ENCODE data around the gene VEZT. TPM values are rescaled to one million over a fixed set of nuclear protein-coding genes. Genes with fewer than 3 reads are reported as not detected.

The VEZT gene
- total RNA-seq, 1 experiment from 2014 or later: 77.4 TPM

DNA sequence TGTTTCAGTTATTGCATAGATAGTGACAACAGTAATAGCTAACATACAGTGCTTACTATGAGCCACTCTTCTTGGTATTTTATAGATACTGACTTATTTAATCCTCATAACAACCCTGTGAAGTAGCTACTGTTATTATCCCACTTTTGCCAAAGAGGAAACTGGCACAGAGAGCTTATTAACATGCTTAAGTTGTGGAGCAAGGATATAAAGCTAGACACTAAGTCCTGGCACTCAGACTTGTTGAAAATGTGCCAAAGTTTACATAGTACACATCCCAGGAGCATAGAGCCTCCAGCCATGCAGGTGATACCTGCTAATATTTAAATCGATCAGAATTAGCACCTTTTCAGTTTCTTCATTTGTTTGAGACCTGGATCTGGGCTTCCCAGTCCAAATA, 41.8 kb downstream of the VEZT start:
- Mint-ChIP-seq H3K27ac (ENCODE audit: unreplicated experiment) (no peak overlapping the region), H3K4me3 (ENCODE audit: unreplicated experiment) (no peak overlapping the region), H3K4me1 (ENCODE audit: low read depth, unreplicated experiment) (no peaks in the 10 kb centered on the region), H3K27me3 (ENCODE audit: insufficient read depth, unreplicated experiment) (no peaks in the 10 kb centered on the region), H3K36me3 (ENCODE audit: insufficient read depth, unreplicated experiment) (peaks cover 48% of the 10 kb centered on the region), H3K9me3 (ENCODE audit: unreplicated experiment) (no peaks in the 10 kb centered on the region)
- H3K27me3 ChIP-seq (replicated peaks; ENCODE audit: control insufficient read depth, insufficient read depth, low read length): no peaks in the 10 kb centered on the region
- DNase-seq: no peak
- intact Hi-C loops (cut with micrococcal nuclease; ENCODE audit: unreplicated experiment): no loop called here
- CTCF ChIA-PET: interaction anchor here (0.6 kb wide), 1 partner anchor 319 kb away, joined by 3 read pairs; no protein-coding TSS in a partner anchor
- H3K4me3 ChIP-seq (ENCODE audit: low read depth, low read length): no peak overlapping the region
- H3K4me1 ChIP-seq: no peaks in the 10 kb centered on the region
- H3K36me3 ChIP-seq (ENCODE audit: control insufficient read depth, insufficient read depth, low read length): no peaks in the 10 kb centered on the region
- POLR2A ChIA-PET: no interaction called here
- H3K9me3 ChIP-seq: no peaks in the 10 kb centered on the region
- TF ChIP-seq, protein P1, sequence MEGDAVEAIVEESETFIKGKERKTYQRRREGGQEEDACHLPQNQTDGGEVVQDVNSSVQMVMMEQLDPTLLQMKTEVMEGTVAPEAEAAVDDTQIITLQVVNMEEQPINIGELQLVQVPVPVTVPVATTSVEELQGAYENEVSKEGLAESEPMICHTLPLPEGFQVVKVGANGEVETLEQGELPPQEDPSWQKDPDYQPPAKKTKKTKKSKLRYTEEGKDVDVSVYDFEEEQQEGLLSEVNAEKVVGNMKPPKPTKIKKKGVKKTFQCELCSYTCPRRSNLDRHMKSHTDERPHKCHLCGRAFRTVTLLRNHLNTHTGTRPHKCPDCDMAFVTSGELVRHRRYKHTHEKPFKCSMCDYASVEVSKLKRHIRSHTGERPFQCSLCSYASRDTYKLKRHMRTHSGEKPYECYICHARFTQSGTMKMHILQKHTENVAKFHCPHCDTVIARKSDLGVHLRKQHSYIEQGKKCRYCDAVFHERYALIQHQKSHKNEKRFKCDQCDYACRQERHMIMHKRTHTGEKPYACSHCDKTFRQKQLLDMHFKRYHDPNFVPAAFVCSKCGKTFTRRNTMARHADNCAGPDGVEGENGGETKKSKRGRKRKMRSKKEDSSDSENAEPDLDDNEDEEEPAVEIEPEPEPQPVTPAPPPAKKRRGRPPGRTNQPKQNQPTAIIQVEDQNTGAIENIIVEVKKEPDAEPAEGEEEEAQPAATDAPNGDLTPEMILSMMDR (IDR thresholded peaks at IDR 0.05; ENCODE audit: insufficient read depth in 1 of 2, low read depth in 1 of 2, low read length in 1 of 2, severe bottlenecking in 1 of 2, unreplicated experiment in 1 of 2): no peak
- BruUV-seq (replicated peaks): no TSS peak

- Mint-ChIP-seq H3K36me3 (ENCODE audit: insufficient read depth, unreplicated experiment) (peaks cover 43% of the 10 kb centered on the region), H3K4me3 (ENCODE audit: unreplicated experiment) (no peak overlapping the region), H3K9me3 (ENCODE audit: unreplicated experiment) (no peaks in the 10 kb centered on the region), H3K4me1 (ENCODE audit: low read depth, unreplicated experiment) (no peaks in the 10 kb centered on the region), H3K27me3 (ENCODE audit: insufficient read depth, unreplicated experiment) (no peaks in the 10 kb centered on the region), H3K27ac (ENCODE audit: unreplicated experiment) (no peak overlapping the region)
- POLR2A ChIA-PET: no interaction called here
- Histone ChIP-seq H3K9me3 (no peaks in the 10 kb centered on the region), H3K4me1 (no peaks in the 10 kb centered on the region), H3K27me3 (replicated peaks; ENCODE audit: control insufficient read depth, insufficient read depth, low read length) (no peaks in the 10 kb centered on the region), H3K4me3 (ENCODE audit: low read depth, low read length) (no peak overlapping the region), H3K36me3 (ENCODE audit: control insufficient read depth, insufficient read depth, low read length) (no peaks in the 10 kb centered on the region)
- CTCF ChIA-PET: no interaction called here
- intact Hi-C loops (cut with micrococcal nuclease; ENCODE audit: unreplicated experiment): no loop called here
- BruUV-seq (replicated peaks): no TSS peak
- no peak for DNase-seq
- TF ChIP-seq, protein P1 (IDR thresholded peaks at IDR 0.05; ENCODE audit: insufficient read depth in 1 of 2, low read depth in 1 of 2, low read length in 1 of 2, severe bottlenecking in 1 of 2, unreplicated experiment in 1 of 2): no peak
These were observed 43.5 kb downstream of the VEZT start for GRCh38 chr12:95261109-95261508.

DNA sequence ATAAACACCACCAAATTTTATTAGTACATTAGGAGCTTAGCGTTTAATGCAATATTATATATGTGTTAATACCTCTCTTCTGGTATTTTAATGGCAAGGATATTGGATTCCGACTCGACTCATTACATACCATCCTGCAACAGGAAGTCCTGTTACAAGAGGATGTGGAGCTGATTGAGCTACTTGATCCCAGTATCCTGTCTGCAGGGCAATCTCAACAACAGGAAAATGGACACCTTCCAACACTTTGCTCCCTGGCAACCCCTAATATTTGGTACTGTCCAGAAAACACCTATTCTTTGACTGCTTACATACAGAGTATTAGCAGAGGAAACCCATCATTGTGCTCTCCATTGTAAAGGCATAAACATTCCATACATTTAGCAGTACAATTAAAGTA, 45.2 kb downstream of the VEZT start:
- Mint-ChIP-seq H3K36me3 (ENCODE audit: insufficient read depth, unreplicated experiment) (peaks cover 34% of the 10 kb centered on the region), H3K4me3 (ENCODE audit: unreplicated experiment) (no peak overlapping the region), H3K27ac (ENCODE audit: unreplicated experiment) (no peak overlapping the region), H3K27me3 (ENCODE audit: insufficient read depth, unreplicated experiment) (no peaks in the 10 kb centered on the region), H3K9me3 (ENCODE audit: unreplicated experiment) (no peaks in the 10 kb centered on the region), H3K4me1 (ENCODE audit: low read depth, unreplicated experiment) (no peaks in the 10 kb centered on the region)
- Histone ChIP-seq H3K4me3 (ENCODE audit: low read depth, low read length) (no peak overlapping the region), H3K4me1 (no peaks in the 10 kb centered on the region), H3K9me3 (no peaks in the 10 kb centered on the region), H3K27me3 (replicated peaks; ENCODE audit: control insufficient read depth, insufficient read depth, low read length) (no peaks in the 10 kb centered on the region), H3K36me3 (ENCODE audit: control insufficient read depth, insufficient read depth, low read length) (no peaks in the 10 kb centered on the region)
- ChIA-PET CTCF (no interaction called here), POLR2A (no interaction called here)
- TF ChIP-seq, protein P1 (IDR thresholded peaks at IDR 0.05; ENCODE audit: insufficient read depth in 1 of 2, low read depth in 1 of 2, low read length in 1 of 2, severe bottlenecking in 1 of 2, unreplicated experiment in 1 of 2): no peak
- no TSS peak for BruUV-seq (replicated peaks)
- intact Hi-C loops (cut with micrococcal nuclease; ENCODE audit: unreplicated experiment): no loop called here
- no peak for DNase-seq
